Prostate gland (tissue), 2 donors: ENCODE results near the gene CST8. TPM values are rescaled to one million over a fixed set of nuclear protein-coding genes. Genes with fewer than 3 reads are reported as not detected.

ENCODE experiments used
- DNase-seq: peaks from one replicate; pipeline ENCODE4 v3.0.0-alpha.2; 2019; ENCODE audit warnings: low spot score
- H3K27ac ChIP-seq, 2 donors: fragments of 200-600 bp; sonication (generic); 2 replicates each; pipeline ENCODE4 v1.5.1; 2017 to 2019
- H3K27me3 ChIP-seq: fragments of 200-600 bp; sonication (generic); replicated peaks from 2 replicates; pipeline ENCODE4 v1.5.1; 2019; ENCODE audit not compliant: insufficient read depth
- H3K36me3 ChIP-seq, 2 donors: fragments of 200-600 bp; sonication (generic); 1 replicate in 1 of 2; 2 replicates in 1 of 2; pipeline versions ENCODE4 v1.5.1 to v1.8.1; 2017 to 2019
- H3K4me1 ChIP-seq: fragments of 200-600 bp; sonication (generic); replicated peaks from 2 replicates; pipeline ENCODE4 v1.5.1; 2019
- H3K4me3 ChIP-seq, 2 donors: fragments of 200-600 bp; sonication (generic); 2 replicates each; pipeline ENCODE4 v1.5.1; 2017 to 2019
- H3K9me3 ChIP-seq: fragments of 200-600 bp; sonication (generic); 2 replicates; pipeline ENCODE4 v1.5.1; 2017
- POLR2A ChIP-seq: fragments of 450-650 bp; IDR thresholded peaks from one replicate; pipeline ENCODE4 v1.6.1; 2016; ENCODE audit warnings: antibody characterized with exemption, mild to moderate bottlenecking
- POLR2AphosphoS5 ChIP-seq: sonication (generic); formaldehyde crosslinking; IDR thresholded peaks from one replicate; pipeline ENCODE4 v1.6.1; 2017; ENCODE audit warnings: antibody characterized with exemption
- WGBS: methylation state at CpG from one replicate; pipeline ENCODE4 v1.1.5; 2018; 5-methylcytosine and 5-hydroxymethylcytosine counted together
- intact Hi-C: fragments of 100-400 bp; cut with DNase I; formaldehyde crosslinking; loops from one replicate; pipeline ENCODE4 v1.14.2; 2022
- total RNA-seq, 2 donors: library from RNA; depleted of rRNA; stranded (reverse); fragments of >200 nt; gene quantifications; one replicate each; pipeline ENCODE4 v1.1.0, GENCODE V29; 2016
- TF ChIP-seq, protein P1 (sequence below), 4 experiments: fragments of 200-600 bp in 2 of 4; fragments of 450-650 bp in 2 of 4; sonication (generic) in 2 of 4; IDR thresholded peaks; 1 replicate in 3 of 4; 2 replicates in 1 of 4; pipeline ENCODE4 v1.5.1; 2016 to 2019; ENCODE audit warnings: antibody characterized with exemption in 4 of 4, mild to moderate bottlenecking in 2 of 4, moderate library complexity in 2 of 4

The CST8 gene
- total RNA-seq, 2 donors from 2014 or later, result 0.74 TPM; not detected in 1

DNA sequence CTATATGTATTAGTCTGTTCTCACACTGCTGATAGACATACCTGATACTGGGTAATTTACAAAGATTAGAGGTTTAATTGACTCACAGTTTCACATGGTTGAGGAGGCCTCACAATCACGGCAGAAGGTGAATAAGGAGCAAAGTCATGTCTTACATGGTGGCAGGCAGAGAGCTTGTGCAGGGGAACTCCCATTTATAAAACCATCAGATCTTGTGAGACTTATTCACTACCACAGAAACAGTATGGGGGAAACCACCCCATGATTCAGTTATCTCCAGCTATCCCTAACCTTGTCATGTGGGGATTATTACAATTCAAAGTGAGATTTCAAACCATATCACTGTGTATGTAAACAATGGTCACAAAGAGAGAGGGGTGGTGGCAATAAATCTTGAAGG is 6.6 kb downstream of the CST8 start:
- intact Hi-C loops, result no loop called here
- H3K36me3 ChIP-seq, result no peaks in the 10 kb centered on the region
- no peaks in the 10 kb centered on the region for H3K9me3 ChIP-seq
- H3K27ac ChIP-seq, result no peak overlapping the region
- 82% methylated on average over 1 of the region's 1 CpG for WGBS
- DNase-seq, result no peak
- H3K4me3 ChIP-seq, result no peak overlapping the region
- peaks cover 3% of the 10 kb centered on the region for H3K27me3 ChIP-seq
- TF ChIP-seq POLR2AphosphoS5, result no peak
- no peak for TF ChIP-seq POLR2A
- TF ChIP-seq, protein P1, sequence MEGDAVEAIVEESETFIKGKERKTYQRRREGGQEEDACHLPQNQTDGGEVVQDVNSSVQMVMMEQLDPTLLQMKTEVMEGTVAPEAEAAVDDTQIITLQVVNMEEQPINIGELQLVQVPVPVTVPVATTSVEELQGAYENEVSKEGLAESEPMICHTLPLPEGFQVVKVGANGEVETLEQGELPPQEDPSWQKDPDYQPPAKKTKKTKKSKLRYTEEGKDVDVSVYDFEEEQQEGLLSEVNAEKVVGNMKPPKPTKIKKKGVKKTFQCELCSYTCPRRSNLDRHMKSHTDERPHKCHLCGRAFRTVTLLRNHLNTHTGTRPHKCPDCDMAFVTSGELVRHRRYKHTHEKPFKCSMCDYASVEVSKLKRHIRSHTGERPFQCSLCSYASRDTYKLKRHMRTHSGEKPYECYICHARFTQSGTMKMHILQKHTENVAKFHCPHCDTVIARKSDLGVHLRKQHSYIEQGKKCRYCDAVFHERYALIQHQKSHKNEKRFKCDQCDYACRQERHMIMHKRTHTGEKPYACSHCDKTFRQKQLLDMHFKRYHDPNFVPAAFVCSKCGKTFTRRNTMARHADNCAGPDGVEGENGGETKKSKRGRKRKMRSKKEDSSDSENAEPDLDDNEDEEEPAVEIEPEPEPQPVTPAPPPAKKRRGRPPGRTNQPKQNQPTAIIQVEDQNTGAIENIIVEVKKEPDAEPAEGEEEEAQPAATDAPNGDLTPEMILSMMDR (IDR thresholded peaks at IDR 0.05), result no peak
- no peaks in the 10 kb centered on the region for H3K4me1 ChIP-seq

DNA sequence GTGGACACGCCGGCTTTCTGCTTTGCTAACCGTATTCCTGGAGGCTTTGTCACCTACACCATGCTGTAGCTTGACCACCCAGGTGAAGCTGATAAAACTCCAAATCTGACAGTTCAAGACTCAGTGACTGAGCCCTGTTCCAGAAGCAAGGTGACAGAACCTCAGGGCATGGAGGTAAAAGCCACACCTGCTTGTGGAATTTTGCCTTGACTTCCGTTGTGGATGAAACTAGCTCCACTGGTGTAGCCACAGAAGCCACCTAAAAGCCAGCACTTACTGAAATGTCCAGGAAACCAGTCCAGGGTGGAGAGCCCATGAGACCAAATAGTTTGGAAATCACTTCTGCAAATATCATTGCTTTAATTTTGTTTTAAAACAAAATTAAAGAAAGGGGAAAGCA is 11.0 kb downstream of the CST8 start:
- TF ChIP-seq POLR2AphosphoS5, result no peak
- TF ChIP-seq, protein P1 (IDR thresholded peaks at IDR 0.05), result no peak
- no peak for TF ChIP-seq POLR2A
- Histone ChIP-seq H3K9me3 (no peaks in the 10 kb centered on the region), H3K27me3 (peaks cover 3% of the 10 kb centered on the region), H3K36me3 (no peaks in the 10 kb centered on the region), H3K4me3 (no peak overlapping the region), H3K27ac (no peak overlapping the region), H3K4me1 (no peaks in the 10 kb centered on the region)
- no peak for DNase-seq
- 56% methylated on average over 4 of the region's 4 CpGs for WGBS
- intact Hi-C loops, result no loop called here

DNA sequence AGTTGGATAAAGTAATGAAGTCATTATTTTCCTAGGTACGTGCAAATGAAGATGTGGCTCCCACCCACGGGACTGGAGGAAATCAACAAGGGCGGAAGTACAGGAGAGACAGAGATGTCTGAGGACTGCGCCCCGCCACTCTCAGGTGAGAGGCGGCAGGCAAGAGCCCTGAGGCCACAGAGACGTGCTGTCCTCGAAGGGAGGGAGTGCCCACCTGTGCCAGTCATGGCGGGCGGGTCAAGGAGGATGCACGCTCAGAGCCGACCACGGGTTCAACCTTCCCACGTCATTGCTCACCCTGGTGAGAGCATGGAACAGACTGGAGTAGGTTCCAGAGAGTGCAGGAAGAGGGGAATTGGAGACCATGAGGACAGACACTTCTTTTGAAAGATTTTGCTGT is 12.7 kb downstream of the CST8 start:
- Histone ChIP-seq H3K27me3 (peaks cover 6% of the 10 kb centered on the region), H3K27ac (no peak overlapping the region), H3K4me3 (no peak overlapping the region), H3K36me3 (no peaks in the 10 kb centered on the region), H3K9me3 (no peaks in the 10 kb centered on the region), H3K4me1 (no peaks in the 10 kb centered on the region)
- WGBS, result 47% methylated on average over 14 of the region's 14 CpGs
- TF ChIP-seq, protein P1 (IDR thresholded peaks at IDR 0.05), result no peak
- TF ChIP-seq POLR2A (no peak), POLR2AphosphoS5 (no peak)
- DNase-seq, result no peak
- intact Hi-C loops, result no loop called here

DNA sequence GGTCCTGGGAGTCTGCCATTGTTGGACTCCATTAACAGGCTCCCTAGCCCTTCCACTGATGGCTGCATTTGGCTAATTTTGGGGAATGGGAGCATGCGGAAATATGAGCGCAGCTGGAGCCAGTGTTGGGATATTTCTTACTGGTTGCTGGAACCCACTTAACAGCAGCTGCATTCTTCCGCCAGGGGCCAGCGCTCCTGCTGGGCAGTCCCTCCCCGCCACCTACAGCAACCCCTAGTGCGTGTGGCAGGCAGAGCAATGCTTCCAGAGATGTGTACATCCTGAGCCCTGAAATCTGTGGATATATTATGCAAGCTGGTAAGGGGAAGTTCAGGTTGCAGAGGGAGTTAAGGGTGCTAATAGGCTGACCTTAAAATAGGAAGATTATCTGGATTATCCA is 16.4 kb downstream of the CST8 start:
- DNase-seq, result no peak
- TF ChIP-seq POLR2A (no peak), POLR2AphosphoS5 (no peak)
- TF ChIP-seq, protein P1 (IDR thresholded peaks at IDR 0.05), result no peak
- Histone ChIP-seq H3K9me3 (no peaks in the 10 kb centered on the region), H3K36me3 (no peaks in the 10 kb centered on the region), H3K27me3 (peaks cover 3% of the 10 kb centered on the region), H3K4me1 (no peaks in the 10 kb centered on the region), H3K27ac (no peak overlapping the region), H3K4me3 (no peak overlapping the region)
- WGBS, result 90% methylated on average over 6 of the region's 6 CpGs
- intact Hi-C loops, result no loop called here

DNA sequence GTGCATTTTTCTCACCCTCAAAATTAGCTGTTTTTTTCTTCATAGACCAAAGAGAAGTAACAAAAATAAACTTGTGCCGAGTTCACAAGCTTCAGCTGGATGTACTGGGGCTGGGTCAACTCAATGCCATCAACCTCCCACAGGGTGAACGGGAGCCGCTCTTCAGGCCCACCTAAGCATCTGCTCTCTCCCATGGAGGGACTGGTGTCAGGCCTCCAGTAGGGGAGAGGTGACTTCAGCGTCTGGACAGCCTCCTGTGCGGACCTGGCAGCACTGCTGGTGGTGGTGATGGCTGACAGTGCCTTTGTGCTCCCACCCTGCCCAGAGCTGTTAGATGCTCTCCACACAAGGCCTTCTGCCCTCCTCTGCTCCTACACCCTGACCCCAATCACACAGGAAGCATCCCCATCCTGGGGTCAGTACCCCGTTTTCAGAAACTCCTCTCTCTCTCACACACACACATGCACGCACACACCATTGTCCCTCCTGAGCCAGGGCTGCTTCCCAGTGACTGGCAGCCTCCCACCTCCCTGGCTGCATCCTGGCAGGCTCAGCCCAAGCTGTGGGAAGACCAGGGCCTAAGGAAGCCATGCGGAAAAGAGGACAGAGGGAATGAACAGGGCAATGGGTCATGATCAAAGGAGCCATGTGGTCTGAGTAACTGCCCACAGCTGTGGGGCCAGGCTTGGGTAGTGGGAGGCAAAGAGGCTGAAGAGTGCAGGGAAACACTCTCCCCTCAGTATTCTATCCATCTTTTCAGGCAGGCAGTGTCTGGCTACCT is 17.7 kb downstream of the CST8 start:
- no peaks in the 10 kb centered on the region for H3K36me3 ChIP-seq
- 72% methylated on average over 8 of the region's 8 CpGs for WGBS
- TF ChIP-seq, protein P1 (IDR thresholded peaks at IDR 0.05), result no peak
- TF ChIP-seq POLR2A (no peak), POLR2AphosphoS5 (no peak)
- intact Hi-C loops, result no loop called here
- H3K9me3 ChIP-seq, result no peaks in the 10 kb centered on the region
- no peak overlapping the region for H3K4me3 ChIP-seq
- no peaks in the 10 kb centered on the region for H3K4me1 ChIP-seq
- no peak overlapping the region for H3K27ac ChIP-seq
- DNase-seq, result no peak
- H3K27me3 ChIP-seq, result peaks cover 3% of the 10 kb centered on the region
